GM18870 (cell line): ENCODE measurements around the gene TBC1D2B.

Experiments used
- ATAC-seq: cut with Tn5 transposase; IDR thresholded peaks from one replicate; pipeline ENCODE4 v1.9.1; 2021; ENCODE audit warnings: moderate library complexity; ENCODE audit not compliant: unreplicated experiment

TBC1D2B gene

DNA sequence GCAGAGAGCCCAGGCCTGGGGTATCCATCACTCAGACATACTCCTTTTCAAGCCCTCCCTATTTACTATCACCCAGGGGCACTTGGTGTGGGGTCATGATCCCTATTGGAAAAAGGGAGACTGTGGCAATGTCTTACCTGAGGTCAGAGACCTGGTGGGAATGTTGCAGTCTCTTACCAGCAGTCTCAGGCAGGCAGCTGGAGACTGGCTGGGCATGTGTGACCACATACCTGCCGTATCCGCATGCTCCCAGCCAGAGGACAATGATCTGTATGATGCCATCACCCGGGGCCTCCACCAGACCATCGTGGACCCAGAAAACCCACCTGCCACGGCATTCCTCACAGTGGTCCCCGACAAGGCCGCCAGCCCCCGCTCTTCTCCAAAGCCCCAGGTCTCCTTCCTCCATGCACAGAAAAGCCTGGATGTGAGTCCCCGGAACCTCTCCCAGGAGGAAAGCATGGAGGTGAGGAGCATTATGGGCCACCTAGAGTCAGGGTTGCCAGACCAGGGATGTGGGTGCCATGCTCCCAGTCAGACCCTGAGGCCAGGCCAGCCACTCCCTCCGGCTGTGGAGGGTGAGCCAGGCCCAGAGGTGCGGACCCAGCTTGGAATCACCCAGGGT lies 20.7 kb upstream of the TBC1D2B start:
- ATAC-seq: no peak

- no peak for ATAC-seq
Measured at GRCh38 chr15:78097667-78098066, 20.2 kb upstream of the TBC1D2B start.

GRCh38 chr15:78093242-78094020 lies 15.9 kb upstream of the TBC1D2B start:
- no peak for ATAC-seq

DNA sequence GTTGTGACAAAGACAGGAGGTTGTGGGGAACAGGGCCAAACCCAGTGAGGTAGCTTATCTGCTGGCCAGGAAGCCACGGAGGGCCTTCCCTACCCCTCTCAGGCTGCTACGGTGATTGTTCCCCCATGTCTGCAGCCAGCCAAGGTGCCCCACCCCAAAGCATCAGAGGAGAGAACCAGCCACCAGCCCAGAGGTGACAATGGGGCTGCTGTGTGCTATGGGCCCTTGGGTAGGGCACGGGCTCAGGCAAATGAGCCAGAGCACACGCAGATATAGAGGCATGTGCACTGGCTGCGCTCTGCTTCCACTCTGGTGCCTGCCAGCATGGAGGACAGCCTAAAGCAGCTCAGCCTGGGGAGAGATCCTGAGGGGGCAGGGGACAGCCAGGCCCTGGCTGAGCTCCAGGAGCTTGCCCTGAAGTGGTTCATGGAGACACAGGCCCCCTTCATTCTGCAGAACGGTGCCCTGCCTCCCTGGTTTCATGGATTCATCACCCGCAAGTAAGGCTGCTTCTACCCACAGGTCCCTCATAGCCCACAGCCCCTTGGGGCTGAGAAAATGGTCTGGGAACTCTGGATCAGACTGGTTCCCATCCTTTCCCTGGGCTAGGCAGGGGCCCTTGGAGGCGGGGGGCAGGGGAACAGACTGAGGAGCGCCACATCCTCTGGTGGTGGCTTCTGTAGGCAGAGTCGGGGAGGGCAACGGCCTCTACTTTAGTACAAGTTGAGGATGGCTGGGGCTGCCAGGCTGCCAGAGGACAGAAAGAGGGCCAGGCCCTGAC lies 14.9 kb upstream of the TBC1D2B start, which contains the start of gene SH2D7:
Gene SH2D7 (plus strand): TSS at position 301 of the 781 bp plus-strand sequence. CDS start 24 bp downstream, at position 325.
- no peak for ATAC-seq

DNA sequence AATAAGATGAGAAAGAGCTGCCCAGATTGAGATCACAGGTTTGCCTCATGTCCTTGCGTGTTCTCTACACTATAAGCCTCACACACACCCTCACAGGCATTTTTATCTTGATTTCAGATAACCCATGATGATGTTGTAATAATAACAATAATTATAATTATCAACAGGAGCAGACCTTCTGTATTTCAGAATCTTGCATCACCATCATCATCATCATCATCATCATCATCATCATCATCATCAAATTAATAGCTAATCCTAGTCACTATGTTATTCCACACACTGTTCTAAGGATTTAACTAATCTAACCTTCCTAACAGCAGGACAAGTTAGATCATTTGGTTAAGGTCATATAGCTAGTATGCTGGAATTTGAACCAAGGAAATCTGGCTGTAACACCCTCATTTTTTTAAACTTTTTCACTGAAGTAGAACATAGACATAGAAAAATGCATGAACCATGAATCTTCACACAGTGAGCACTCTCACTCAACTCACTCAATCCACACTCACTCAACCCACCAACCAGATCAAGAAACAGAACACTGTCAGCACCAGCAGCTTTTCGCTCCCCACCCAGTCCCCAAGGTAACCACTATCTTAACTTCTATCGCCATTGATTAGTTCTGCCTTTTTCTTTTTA lies 13.0 kb upstream of the TBC1D2B start:
- ATAC-seq: no peak

GRCh38 chr15:78088773-78089080 lies 11.2 kb upstream of the TBC1D2B start:
- ATAC-seq: no peak

DNA sequence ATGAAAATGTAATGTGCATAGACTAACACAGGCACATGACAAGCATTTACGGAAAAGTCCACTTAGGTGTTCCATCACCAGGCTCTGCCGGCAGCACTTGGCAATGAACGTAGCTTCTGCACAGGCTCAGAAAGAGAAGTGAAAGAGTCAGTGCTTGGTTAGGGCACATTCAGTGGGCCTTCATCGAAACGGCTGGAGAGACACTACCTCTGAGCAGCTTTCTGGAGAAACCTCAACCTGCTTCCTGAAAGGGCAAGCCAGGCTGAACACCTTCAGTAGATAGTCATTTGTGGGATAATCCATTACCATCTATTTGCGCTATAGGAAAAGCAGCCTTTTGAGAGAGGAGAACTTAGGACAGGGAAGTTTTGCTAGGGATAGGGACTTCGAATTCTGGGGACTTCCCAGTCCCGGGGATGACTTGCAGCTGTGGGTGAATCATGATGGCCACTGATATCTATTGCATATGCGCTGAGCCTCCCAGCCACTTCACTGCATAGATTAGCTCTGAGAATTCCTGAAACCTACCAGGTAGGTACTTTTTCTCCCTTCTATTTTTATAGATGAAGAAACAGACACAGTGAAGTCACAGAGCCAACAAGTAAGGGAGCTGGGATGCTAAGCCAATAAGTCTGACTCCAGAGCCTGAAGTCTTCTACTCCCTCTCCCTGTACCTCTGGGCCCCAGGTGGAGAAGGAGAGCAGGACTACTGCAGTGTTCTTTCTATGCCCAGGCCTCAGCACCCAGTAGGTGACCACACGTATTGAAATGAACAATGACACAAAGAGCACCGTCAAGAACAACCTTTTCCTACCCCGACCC lies 10.7 kb upstream of the TBC1D2B start:
- peak; percentile 52 for ATAC-seq

- no peak for ATAC-seq
Measured at GRCh38 chr15:78085928-78086327, 8.4 kb upstream of the TBC1D2B start.

GRCh38 chr15:78084449-78084750 lies 6.9 kb upstream of the TBC1D2B start:
- ATAC-seq: no peak

- no peak for ATAC-seq
Measured at GRCh38 chr15:78083687-78084448, 6.4 kb upstream of the TBC1D2B start.

GRCh38 chr15:78083186-78083585 lies 5.7 kb upstream of the TBC1D2B start:
- ATAC-seq: no peak

DNA sequence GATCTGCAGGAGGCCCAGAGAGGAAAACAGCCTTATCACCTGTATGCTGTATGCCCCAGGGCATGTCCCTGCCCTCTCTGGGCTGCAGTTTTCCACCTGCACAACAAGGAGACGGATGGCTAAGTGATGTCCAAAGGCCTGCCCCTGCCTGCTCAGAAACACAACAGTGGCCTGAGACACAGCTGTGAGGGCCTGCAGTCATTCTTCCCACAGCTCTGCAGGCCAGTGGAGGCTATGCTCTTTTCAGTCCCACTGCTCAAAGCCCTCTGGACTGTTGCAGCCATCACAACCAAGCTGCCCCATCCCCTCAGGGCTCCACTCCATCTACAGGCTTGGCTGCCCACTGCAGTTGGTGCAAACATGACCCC lies 5.2 kb upstream of the TBC1D2B start:
- ATAC-seq: no peak

DNA sequence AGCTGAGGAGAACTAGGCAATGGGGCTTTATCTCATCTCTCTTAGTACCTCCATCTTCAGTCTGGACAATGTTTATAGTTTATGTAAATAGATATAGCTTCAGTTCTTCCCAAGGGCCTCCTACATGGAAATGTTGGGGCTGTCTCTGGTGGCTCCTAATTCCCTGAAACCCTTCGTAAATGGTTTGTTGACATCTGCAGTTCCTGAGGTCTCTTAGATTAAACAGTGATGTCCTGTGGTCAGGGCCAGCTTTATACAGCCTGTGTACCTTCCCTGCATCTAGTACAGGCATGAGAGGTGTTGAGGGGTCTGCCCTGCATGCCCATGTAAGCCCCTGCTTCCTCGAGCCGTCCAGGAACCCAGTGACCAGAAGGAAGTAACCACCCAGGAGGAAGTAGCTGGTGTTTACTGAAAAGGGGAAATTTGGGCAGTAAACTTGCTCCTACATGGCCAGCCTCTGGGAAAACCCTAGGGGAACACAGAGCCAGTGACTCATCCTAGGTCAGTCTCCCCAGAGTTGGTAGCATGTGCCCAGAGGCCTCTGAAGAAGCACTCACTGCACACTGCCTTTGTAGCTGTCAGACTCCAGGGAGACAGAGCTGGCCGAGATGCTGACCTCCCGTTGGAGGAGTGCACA lies 4.7 kb upstream of the TBC1D2B start:
- ATAC-seq: no peak

- ATAC-seq: no peak
Measured at GRCh38 chr15:78080088-78080460, 2.6 kb upstream of the TBC1D2B start.

DNA sequence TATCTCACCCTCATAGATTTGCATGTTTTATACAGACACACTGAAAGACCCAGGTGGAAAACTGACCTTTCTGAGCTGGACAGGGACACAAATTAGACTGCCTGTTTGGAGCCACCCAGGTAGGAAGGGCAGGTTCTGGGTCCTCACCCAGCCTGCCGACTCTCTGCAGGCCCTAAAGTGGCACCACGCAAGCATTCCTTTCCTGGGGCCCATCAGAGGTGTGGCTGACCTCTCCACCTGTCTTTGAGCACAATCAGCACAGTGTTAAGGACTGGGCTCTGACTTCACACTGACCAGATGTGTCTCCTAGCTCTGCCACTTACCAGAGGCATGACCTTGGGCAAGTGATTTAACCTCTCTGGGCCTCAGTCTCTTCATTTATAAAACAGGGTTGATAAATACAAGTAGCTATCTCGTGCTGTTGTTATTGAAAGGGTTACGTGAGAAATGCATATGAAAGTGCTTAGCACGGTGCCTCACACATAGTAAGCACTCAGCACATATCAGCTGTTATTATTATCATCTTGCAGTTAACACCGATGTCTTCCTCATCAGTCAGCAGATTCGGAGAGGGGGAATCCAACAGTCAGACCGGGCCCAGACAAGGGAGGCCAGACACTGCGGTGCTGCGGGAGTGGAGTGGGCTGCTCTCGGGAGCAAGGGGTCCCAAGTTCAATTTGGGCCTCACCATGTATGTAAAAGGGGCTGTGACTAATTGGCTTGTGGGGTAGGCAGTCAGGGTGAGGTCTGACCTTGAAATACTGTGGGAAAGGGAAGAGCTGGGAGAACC lies 2.0 kb upstream of the TBC1D2B start:
- ATAC-seq: no peak

DNA sequence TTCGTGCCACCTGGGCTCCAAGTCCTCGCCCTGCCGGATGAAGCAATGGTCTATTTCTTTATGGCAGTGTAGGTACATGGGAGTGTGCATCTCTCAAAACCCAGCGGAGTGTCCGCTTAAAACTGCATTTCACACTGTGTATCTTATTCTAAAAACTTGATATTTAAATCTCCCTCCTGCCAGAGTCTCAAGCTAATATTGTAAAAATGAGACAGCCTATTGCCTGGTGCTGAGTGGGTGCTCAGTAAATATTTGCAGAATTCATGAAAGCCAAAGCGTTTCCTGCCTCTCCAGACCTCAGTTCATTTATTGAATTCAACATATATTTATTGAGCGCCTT lies 330 bp upstream of the TBC1D2B start:
- no peak for ATAC-seq

DNA sequence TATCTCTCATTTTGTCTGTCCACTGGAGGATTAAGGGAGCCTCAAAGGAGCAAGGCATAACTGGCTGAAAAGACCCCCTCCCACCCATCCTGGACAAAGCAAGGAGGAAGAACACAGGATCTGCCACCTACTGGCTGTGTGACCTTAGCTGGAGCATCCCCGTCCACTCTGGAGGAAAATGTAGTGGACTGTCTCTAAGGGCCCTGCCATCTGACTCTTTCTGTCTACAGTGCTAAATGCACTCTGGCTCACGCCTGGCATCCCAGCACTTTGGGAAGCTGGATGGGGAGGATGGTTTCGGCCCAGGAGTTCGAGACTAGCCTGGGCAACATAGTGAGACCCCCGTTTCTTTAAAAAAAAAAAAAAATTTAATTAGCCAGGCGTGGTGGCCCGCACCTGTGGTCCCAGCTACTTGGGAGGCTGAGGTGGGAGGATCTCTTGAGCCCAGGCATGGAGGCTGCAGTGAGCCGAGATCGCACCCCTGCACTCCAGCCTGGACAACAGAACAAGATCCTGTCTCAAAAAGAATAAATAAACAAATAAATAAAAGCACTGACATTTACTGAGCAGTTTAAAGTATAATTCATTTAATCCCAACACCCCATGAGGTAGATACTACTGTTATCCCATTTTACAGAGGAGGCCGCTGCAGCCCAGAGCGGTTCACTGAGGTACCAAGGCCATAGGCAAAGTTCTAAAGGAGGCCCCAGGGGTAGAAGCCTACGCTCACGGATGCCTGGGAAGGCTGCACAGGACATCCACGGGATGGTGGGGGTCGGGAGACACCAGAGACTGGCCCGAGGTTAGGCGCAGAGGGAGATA lies 1.1 kb downstream of the TBC1D2B start:
- ATAC-seq: no peak
